SU-DHL-6 (cell line): ENCODE measurements around the gene ZNF622.

Experiments
- H2AFZ ChIP-seq: fragments of 200-600 bp; sonication (generic); 2 replicates; pipeline ENCODE4 v1.6.1; 2014; ENCODE audit warnings: low read depth, mild to moderate bottlenecking, moderate library complexity, mixed read lengths, antibody characterized with exemption, low read length; ENCODE audit not compliant: severe bottlenecking
- H3F3A ChIP-seq: fragments of 200-600 bp; shearing (Covaris generic); 2 replicates; pipeline ENCODE4 v1.6.0; 2016; ENCODE audit warnings: antibody characterized with exemption, mild to moderate bottlenecking; ENCODE audit not compliant: insufficient read depth
- H3K27ac ChIP-seq: fragments of 200-600 bp; sonication (generic); 2 replicates; pipeline ENCODE4 v1.5.1; 2016; ENCODE audit warnings: low read depth, mild to moderate bottlenecking, low read length, moderate library complexity, mixed read lengths
- H3K27me3 ChIP-seq: fragments of 200-600 bp; sonication (generic), shearing (Covaris generic); 2 replicates; pipeline ENCODE4 v1.6.0; 2014; ENCODE audit warnings: mild to moderate bottlenecking, low read length
- H3K36me3 ChIP-seq: fragments of 200-600 bp; sonication (generic); 2 replicates; pipeline ENCODE4 v1.6.1; 2014; ENCODE audit warnings: mild to moderate bottlenecking, low read length, mixed read lengths
- H3K4me2 ChIP-seq: fragments of 300-600, 200-600 bp; shearing (Covaris generic), sonication (generic); 2 replicates; pipeline ENCODE4 v1.6.0; 2014; ENCODE audit warnings: low read length, low read depth, mild to moderate bottlenecking; ENCODE audit not compliant: poor library complexity, severe bottlenecking
- H3K4me3 ChIP-seq: fragments of 200-600 bp; sonication (generic); 2 replicates; pipeline ENCODE4 v1.5.1; 2014; ENCODE audit warnings: antibody characterized with exemption, low read length, mild to moderate bottlenecking, mixed read lengths; ENCODE audit not compliant: insufficient read depth, poor library complexity, severe bottlenecking
- H3K79me2 ChIP-seq: fragments of 200-600 bp; sonication (generic); 2 replicates; pipeline ENCODE4 v1.6.1; 2014; ENCODE audit warnings: mild to moderate bottlenecking, low read length, moderate library complexity; ENCODE audit not compliant: insufficient read depth
- H3K9ac ChIP-seq: fragments of 200-600 bp; sonication (generic); 2 replicates; pipeline ENCODE4 v1.7.0; 2014; ENCODE audit warnings: mild to moderate bottlenecking, low read length
- H3K9me2 ChIP-seq: fragments of 200-600 bp; sonication (generic); replicated peaks from 2 replicates; pipeline ENCODE4 v1.6.1; 2014; ENCODE audit warnings: low read length; ENCODE audit not compliant: insufficient read depth
- H3K9me3 ChIP-seq: fragments of 200-600 bp; sonication (generic); 2 replicates; pipeline ENCODE4 v1.6.1; 2014; ENCODE audit warnings: low read length, mixed read lengths; ENCODE audit not compliant: insufficient read depth
- H4K20me1 ChIP-seq: fragments of 200-600 bp; sonication (generic); 2 replicates; pipeline ENCODE4 v1.6.1; 2014; ENCODE audit warnings: low read depth, mild to moderate bottlenecking, antibody characterized with exemption, low read length, moderate library complexity, mixed read lengths
- CTCF ChIP-seq: fragments of 200-600 bp; sonication (generic); IDR thresholded peaks from one replicate; pipeline ENCODE4 v1.5.1; 2017; ENCODE audit warnings: antibody characterized with exemption, mild to moderate bottlenecking, low read length, moderate library complexity; ENCODE audit not compliant: insufficient read depth, poor library complexity, severe bottlenecking
- EZH2phosphoT487 ChIP-seq: fragments of 200-600 bp; sonication (generic), shearing (Covaris generic); conservative IDR thresholded peaks from 2 replicates; pipeline ENCODE4 v1.6.1; 2018; ENCODE audit warnings: mild to moderate bottlenecking, antibody characterized with exemption, low read length, moderate library complexity, mixed read lengths

The ZNF622 gene

GRCh38 chr5:16411235-16411634 lies 54.4 kb downstream of the ZNF622 start:
- no peak overlapping the region for H3K9ac ChIP-seq
- no peaks in the 10 kb centered on the region for H3K79me2 ChIP-seq
- TF ChIP-seq EZH2phosphoT487: no peak
- no peak for TF ChIP-seq CTCF
- H3K4me3 ChIP-seq: no peak overlapping the region
- H3K9me3 ChIP-seq: no peaks in the 10 kb centered on the region
- no peak overlapping the region for H3K4me2 ChIP-seq
- H3K27me3 ChIP-seq: no peaks in the 10 kb centered on the region
- H3K9me2 ChIP-seq: no peaks in the 10 kb centered on the region
- H3K27ac ChIP-seq: no peak overlapping the region
- H2AFZ ChIP-seq: no peak overlapping the region
- no peaks in the 10 kb centered on the region for H4K20me1 ChIP-seq
- H3F3A ChIP-seq: no peaks in the 10 kb centered on the region
- H3K36me3 ChIP-seq: no peaks in the 10 kb centered on the region

GRCh38 chr5:16410338-16410737 lies 55.3 kb downstream of the ZNF622 start:
- H3K9ac ChIP-seq: no peak overlapping the region
- H3K36me3 ChIP-seq: no peaks in the 10 kb centered on the region
- H2AFZ ChIP-seq: no peak overlapping the region
- no peak overlapping the region for H3K4me2 ChIP-seq
- H3K9me3 ChIP-seq: no peaks in the 10 kb centered on the region
- no peak overlapping the region for H3K4me3 ChIP-seq
- H3K27ac ChIP-seq: no peak overlapping the region
- H3K9me2 ChIP-seq: no peaks in the 10 kb centered on the region
- TF ChIP-seq CTCF: no peak
- TF ChIP-seq EZH2phosphoT487: no peak
- no peaks in the 10 kb centered on the region for H3K79me2 ChIP-seq
- H4K20me1 ChIP-seq: no peaks in the 10 kb centered on the region
- no peaks in the 10 kb centered on the region for H3F3A ChIP-seq
- no peaks in the 10 kb centered on the region for H3K27me3 ChIP-seq

- H3F3A ChIP-seq: no peaks in the 10 kb centered on the region
- TF ChIP-seq EZH2phosphoT487 (no peak), CTCF (no peak)
- no peaks in the 10 kb centered on the region for H4K20me1 ChIP-seq
- no peaks in the 10 kb centered on the region for H3K27me3 ChIP-seq
- H3K27ac ChIP-seq: no peak overlapping the region
- H2AFZ ChIP-seq: no peak overlapping the region
- no peaks in the 10 kb centered on the region for H3K9me3 ChIP-seq
- no peak overlapping the region for H3K4me2 ChIP-seq
- H3K9me2 ChIP-seq: no peaks in the 10 kb centered on the region
- H3K9ac ChIP-seq: no peak overlapping the region
- H3K79me2 ChIP-seq: no peaks in the 10 kb centered on the region
- H3K36me3 ChIP-seq: no peaks in the 10 kb centered on the region
- H3K4me3 ChIP-seq: no peak overlapping the region
Observed at GRCh38 chr5:16406630-16407029, 59.0 kb downstream of the ZNF622 start.
